HG02588 (cell line): Measurements from ENCODE around the gene TNFRSF19.

Experiments used
- ATAC-seq: cut with Tn5 transposase; IDR thresholded peaks from one replicate; pipeline ENCODE4 v1.9.1; 2021; ENCODE audit warnings: mild to moderate bottlenecking, moderate library complexity; ENCODE audit not compliant: unreplicated experiment

TNFRSF19 gene

DNA sequence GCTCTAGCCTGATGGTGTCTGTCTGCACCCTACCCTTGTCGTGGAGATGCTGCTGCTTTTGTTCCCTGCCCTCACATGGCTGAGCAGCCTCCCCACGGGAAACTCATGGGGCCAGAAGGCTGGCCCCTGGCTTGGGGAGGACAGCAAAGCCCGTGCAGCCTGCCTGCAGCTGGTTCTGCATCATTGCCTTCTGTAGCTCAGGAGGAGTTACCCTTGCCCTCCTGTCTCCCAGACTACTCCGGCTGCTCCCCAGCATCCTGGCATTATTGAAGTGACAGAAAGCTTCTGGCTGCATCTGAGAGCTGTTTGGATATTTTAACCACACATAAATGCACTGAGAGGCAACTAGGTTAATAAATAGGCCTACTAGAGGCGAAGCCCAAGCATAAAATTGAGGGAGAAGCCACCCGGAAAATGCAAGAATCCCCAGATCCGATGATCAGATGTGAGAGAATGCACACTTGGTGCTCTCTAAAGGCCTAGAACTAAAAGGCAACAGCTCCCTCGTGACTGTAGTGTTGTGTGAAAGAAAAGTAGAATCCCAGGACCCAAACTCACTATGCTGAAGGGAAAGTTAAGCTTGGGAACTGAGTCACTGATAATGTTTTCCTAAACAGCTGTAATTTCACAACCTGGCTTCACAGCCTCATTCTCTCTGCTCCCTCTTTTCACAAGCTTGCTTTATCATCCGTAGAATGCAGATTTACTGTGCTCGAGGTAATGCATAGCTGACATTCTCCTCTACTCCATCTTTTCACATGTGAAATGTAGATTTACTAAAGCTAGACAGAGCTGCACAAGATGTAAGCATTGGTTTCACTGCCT lies 110.8 kb downstream of the TNFRSF19 start:
- ATAC-seq, result no peak

DNA sequence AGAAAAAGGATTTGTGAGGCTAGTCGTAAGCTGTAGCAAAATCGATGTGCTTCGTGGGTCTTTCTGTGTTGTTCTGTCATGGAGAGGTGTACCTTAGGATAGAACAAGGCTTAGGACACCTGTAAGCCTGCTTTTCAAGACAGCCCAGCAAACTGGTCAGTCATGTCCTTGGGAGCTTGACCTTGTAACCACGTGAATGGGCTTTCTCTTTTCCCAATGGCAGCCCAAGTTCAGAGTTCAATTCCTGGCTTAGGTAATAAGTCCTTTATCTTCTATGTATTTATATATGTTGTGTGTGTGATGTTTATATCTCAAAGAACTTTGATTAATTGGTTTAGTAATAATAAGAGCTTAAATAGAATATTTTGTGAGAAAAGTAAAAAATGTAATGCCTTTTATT lies 112.9 kb downstream of the TNFRSF19 start:
- ATAC-seq, result no peak

GRCh38 chr13:23684647-23685046 lies 114.4 kb downstream of the TNFRSF19 start:
- ATAC-seq, result no peak

GRCh38 chr13:23685416-23685815 lies 115.2 kb downstream of the TNFRSF19 start:
- ATAC-seq, result no peak

GRCh38 chr13:23686948-23687347 lies 116.7 kb downstream of the TNFRSF19 start:
- no peak for ATAC-seq

DNA sequence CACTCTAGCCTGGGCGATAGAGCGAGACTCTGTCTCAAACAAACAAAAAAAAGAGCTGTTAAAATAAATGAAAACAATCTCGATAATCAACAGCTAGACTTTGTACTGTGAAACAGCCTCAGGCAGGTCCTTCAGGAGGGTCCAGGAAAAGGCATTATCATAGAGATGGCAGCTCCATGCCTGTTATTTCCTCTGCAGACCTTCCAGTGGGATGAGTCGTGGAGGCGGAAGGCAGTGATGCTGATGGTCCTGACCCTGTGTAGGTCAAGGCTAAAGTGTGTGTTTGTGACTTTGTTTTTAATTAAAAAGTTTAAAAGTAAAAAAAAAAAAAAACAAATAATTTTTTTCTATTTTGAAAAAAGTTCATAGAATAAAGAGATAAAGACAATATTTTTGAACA lies 117.4 kb downstream of the TNFRSF19 start:
- no peak for ATAC-seq

GRCh38 chr13:23688336-23688735 lies 118.1 kb downstream of the TNFRSF19 start:
- ATAC-seq, result no peak

DNA sequence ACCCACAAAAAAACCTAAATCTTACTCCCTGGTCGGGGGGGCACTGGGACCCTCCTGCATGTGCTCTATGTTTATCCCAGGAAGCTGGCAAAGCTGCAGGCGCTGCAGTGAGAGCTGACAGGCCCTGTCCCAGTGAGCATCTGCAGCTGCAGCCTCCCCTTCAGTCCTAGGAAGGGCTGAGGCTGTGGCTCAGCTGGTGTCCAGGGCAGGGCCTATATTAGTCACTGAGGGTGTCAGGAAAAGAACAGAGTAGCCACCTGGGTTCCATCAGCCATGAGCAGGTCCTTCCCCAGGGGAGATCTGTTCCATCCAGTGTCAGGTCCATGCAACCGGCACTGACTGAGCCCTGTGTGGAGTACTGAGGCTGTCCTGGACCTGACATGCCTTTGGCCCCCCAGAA lies 120.5 kb downstream of the TNFRSF19 start:
- ATAC-seq, result no peak

- no peak for ATAC-seq
Measured at GRCh38 chr13:23692816-23693215, 122.6 kb downstream of the TNFRSF19 start.

DNA sequence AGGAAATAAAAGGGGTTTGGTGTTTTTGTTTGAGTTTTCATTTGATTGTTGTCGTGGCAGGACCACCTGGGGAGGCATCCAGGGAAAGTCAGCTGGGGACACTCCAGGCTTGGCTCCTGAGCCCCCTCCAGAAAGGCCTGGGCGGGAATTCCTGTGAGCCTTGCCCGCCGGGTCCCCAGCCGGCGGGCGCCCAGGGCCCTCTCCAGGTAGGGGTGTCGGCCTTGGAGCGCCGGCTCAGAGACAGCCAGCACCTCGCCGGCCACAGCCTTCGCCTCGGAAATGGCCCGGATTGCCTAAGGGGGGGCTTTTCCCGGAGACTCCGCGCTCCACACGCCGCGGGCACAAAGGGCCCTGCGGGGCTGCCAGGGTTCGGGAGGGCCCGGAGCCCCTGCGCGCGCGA lies 125.0 kb downstream of the TNFRSF19 start:
- no peak for ATAC-seq

DNA sequence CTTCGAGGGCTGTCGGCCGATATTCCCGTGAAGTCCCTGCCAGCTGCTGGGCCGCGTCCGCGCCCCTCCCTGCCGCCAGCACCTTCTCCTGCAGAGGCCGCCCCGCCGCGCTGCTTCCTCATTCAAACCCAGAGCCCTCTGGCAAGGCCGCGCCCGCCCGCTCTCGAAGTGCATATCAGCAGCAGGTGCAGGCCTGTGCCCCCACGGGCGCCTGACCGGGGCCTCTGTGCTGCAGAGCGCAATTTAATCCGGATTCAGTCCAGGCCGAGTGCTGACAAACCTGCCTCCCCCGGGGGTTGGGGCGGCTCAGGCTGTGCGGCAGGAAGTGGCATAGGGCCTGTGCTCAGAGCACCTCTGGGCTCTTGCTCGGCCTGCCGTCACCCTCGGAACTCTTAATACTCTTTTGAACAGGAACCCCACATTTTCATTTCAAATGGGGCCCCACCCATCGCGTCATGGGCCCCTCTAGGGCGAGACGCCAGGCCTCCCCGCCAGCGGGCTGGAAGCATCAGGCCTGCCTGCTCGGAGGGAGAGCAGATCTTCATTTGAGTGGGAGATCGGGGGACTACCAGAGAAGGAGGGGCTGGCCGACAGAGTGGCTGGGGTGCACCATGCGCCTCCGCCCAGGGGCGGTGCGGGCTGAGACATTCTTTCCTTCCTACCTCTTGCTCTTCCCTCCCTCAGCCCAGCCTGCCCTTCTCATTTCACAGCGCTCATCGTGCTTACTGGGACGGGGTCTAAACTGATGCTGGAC lies 125.7 kb downstream of the TNFRSF19 start:
- no peak for ATAC-seq

DNA sequence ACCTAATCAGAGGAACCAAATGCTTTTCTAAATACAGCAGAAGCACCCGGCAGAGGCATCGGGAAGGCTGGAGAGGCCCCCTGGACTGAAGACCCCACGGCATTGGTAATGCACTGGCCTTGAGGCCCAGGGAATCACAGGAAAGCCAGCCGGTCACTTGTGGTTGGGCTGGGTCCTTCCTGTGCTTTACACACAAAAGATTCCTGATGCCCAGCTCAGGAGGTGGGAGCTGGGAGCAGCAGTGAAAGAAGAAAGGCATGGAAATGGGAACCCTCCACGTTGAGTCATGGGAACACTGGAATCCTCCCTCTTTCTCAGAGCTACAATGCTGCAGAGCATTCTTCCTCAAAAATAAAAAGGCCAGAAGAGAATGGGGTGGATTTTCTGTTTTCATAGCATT lies 126.4 kb downstream of the TNFRSF19 start:
- ATAC-seq, result no peak

DNA sequence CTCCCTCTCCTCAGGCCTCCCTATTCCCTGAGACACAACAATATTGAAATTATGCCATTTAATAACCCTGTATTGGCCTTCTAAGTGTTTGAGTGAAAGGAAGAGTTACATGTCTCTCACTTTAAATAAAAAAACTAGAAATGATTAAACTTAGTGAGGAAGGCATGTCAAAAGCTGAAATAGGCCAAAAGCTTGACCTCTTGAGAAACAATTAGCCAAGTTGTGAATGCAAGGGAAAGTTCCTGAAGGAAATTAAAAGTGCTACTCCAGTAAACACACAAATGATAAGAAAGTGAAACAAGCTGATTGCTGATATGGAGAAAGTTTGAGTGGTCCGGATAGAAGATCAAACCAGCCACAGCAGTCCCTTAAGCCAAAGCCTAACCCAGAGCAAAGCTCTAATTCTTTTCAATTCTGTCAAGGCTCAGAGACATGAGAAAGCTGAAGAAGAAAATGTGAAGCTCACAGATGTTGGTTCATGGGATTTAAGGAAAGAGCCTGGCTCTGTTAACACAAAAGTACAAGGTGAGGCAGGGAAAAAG lies 127.6 kb downstream of the TNFRSF19 start:
- no peak for ATAC-seq

GRCh38 chr13:23699271-23699670 lies 129.1 kb downstream of the TNFRSF19 start:
- no peak for ATAC-seq

DNA sequence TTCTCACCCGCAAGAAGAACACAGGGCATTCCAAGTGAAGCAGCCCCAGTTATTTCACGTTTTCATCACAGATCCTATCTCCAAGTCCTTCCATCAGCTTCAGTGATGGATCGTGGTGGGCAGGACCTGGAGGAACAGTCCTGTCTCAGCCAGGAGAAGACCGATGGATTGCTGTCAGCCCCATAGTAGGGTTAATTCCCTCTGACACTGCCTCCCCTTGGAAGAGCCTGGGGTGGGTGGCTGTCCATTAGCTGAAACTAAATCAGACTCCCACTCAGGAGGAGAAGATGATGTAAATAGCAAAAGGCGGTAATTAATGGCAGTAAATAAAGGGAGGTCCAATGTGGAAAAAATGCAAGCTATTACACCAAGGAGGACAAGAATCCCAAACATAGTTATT lies 131.0 kb downstream of the TNFRSF19 start:
- no peak for ATAC-seq

GRCh38 chr13:23701636-23702035 lies 131.4 kb downstream of the TNFRSF19 start:
- no peak for ATAC-seq

DNA sequence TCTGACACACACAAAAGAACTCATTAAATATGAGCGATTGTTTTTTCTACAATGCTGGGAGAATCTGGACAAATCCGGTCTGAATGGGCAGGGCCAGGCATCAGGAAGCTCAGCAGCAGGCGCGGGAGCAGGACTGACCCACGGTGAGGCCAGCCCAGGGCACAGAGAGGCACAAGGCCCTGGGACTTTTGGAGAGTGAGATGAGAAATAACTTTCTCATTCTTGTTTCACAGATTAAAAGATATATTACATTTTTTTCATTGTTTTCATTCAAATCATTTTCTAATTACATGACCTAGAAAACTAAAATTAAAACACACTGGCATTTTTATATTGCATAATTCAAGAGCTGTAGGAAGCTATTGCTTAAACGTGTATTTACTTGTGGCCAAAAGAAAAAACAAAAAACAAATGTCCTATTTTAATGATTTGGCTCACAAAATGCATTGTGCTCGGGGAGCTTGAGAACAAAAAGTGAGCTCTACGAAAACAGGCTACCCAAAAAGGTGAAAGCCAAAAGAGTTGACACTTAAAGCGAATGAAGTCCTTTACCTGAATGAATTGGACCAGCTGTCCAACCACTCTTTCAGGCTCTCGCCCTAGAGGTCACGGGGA lies 133.1 kb downstream of the TNFRSF19 start:
- ATAC-seq, result no peak

DNA sequence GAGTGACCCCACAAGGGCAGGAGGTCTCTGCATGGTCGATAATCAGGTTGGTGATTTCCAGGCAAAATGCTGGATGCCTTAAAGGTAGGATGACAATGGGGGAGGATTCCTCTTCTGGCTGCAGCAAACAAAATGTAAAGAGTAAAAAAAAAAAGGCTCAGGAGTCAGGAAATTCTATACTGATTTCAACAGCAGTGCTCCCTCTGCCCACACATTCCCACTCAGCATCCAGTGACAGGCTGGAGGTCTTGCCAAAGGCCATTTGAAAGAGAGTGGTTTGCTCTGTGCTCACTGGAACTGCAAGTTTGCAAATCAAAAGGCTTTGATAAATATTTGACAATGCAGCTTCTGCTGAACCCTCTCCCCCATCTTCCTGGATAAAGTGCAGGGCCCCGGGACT lies 135.4 kb downstream of the TNFRSF19 start:
- ATAC-seq, result no peak

DNA sequence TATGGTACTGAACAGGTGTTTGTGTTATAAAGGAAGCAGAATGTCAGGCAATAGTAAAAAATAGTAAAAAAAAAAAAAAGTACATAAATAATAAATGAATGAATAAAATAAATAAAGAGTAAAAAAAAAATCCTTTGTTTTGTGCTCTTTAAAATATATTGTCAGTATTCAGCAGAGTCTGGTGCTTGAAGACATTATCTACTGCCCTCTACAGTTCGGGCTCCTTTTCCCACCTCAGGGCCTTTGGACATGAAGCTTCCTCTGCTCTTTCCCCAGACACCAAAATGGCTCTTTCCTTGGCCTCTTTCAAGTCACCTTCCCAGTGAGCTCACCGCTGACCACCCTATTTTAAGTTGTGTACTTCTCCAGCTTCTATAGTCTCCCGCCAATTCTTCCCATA lies 137.5 kb downstream of the TNFRSF19 start:
- no peak for ATAC-seq

- no peak for ATAC-seq
Measured at GRCh38 chr13:23709536-23709935, 139.3 kb downstream of the TNFRSF19 start.

DNA sequence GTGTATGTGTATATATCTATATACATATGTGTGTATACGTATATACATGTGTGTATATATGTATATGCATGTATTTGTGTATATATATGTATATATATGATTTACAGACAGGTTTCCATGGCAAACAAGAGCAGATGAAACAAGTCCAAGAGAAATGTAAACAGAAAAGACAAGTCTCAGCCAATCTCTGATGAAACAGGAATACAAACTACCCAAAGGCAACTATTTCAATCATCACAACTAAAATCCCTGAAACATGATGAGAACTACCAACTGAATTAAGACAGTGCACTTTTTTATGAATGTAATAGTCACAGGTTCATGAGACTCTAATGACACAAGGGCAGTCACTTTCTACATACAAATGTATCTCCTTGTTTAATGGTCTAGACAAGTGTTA lies 140.2 kb downstream of the TNFRSF19 start:
- ATAC-seq, result no peak

DNA sequence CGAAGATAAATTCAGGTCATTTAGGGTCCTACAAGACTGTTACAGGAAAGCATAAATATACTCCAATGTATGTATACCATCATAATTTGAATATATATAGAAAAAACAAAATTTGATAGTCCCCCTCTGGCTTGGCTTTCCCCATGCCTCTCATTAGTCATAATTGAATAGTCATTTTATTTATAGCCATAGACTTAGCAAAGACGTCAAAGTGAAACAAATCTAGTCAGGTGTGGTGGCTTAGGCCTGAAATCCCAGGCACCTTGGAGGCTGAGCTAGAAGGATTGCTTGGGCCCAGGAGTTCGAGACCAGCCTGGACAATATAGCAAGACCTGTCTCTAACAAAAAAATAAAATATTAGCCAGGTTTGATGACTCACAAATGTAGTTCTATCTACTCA lies 141.1 kb downstream of the TNFRSF19 start:
- ATAC-seq, result no peak
